Fibroblast of gingiva (primary cell): ENCODE data around the gene UBASH3B.

Experiments used
- DNase-seq: peaks from one replicate; pipeline ENCODE4 v3.0.0-alpha.2; 2011; ENCODE audit warnings: low read depth

Gene UBASH3B

GRCh38 chr11:122754553-122755322 is 99.2 kb downstream of the UBASH3B start:
- no peak for DNase-seq

GRCh38 chr11:122755409-122755808 is 99.9 kb downstream of the UBASH3B start:
- DNase-seq: no peak

GRCh38 chr11:122755941-122756340 is 100.4 kb downstream of the UBASH3B start:
- DNase-seq: peak; percentile 30

- no peak for DNase-seq
These were observed 100.9 kb downstream of the UBASH3B start for GRCh38 chr11:122756417-122756816.

- DNase-seq: no peak
These were observed 101.7 kb downstream of the UBASH3B start for GRCh38 chr11:122757201-122757600.

- DNase-seq: no peak
These were observed 102.8 kb downstream of the UBASH3B start for GRCh38 chr11:122758339-122758738.

- DNase-seq: no peak
These were observed 103.5 kb downstream of the UBASH3B start for GRCh38 chr11:122758974-122759373.

GRCh38 chr11:122763108-122763507 is 107.6 kb downstream of the UBASH3B start:
- DNase-seq: no peak

GRCh38 chr11:122764371-122765090 is 109.0 kb downstream of the UBASH3B start:
- no peak for DNase-seq

GRCh38 chr11:122765487-122766131 is 110.1 kb downstream of the UBASH3B start:
- DNase-seq: no peak

GRCh38 chr11:122769126-122769780 is 113.7 kb downstream of the UBASH3B start:
- DNase-seq: no peak

- no peak for DNase-seq
These were observed 117.4 kb downstream of the UBASH3B start for GRCh38 chr11:122772945-122773344.

GRCh38 chr11:122773781-122774266 is 118.3 kb downstream of the UBASH3B start:
- no peak for DNase-seq

- no peak for DNase-seq
These were observed 120.3 kb downstream of the UBASH3B start for GRCh38 chr11:122775675-122776271.

GRCh38 chr11:122776546-122776945 is 121.0 kb downstream of the UBASH3B start:
- no peak for DNase-seq

- no peak for DNase-seq
These were observed 121.8 kb downstream of the UBASH3B start for GRCh38 chr11:122777343-122777742.

GRCh38 chr11:122778148-122778547 is 122.6 kb downstream of the UBASH3B start:
- DNase-seq: no peak

- DNase-seq: no peak
These were observed 123.6 kb downstream of the UBASH3B start for GRCh38 chr11:122779047-122779629.

GRCh38 chr11:122780296-122780949 is 124.9 kb downstream of the UBASH3B start:
- no peak for DNase-seq

- DNase-seq: peak; percentile 88
These were observed 126.1 kb downstream of the UBASH3B start for GRCh38 chr11:122781378-122782195.
